Common myeloid progenitor, CD34-positive (primary cell): ENCODE results near the gene SLC6A7.
A peak's percentile ranks its signal among the peaks of the same experiment; 100 is the strongest.

ENCODE experiments used
- CTCF ChIA-PET: fragments of 350-600 bp; sonication (Branson Sonifier 250); formaldehyde crosslinking; loops from one replicate; lab custom pipeline; 2021; ENCODE audit warnings: antibody characterized with exemption; lab: Charles Lee
- POLR2A ChIA-PET: fragments of 350-600 bp; sonication (Branson Sonifier 250); formaldehyde crosslinking; loops from one replicate; lab custom pipeline; 2021; ENCODE audit warnings: antibody characterized with exemption; lab: Charles Lee
- DNase-seq, 3 donors: peaks; one replicate each; pipeline versions ENCODE4 v3.0.0 to v3.0.0-alpha.2; 2013
- H3K27ac ChIP-seq, 2 experiments: 1 replicate in 1 of 2; 2 replicates in 1 of 2; pipeline ENCODE4 v1.7.0; 2013; ENCODE audit warnings: inconsistent platforms in 2 of 2, low read length in 2 of 2, mild to moderate bottlenecking in 2 of 2, low read depth in 1 of 2, moderate library complexity in 1 of 2; ENCODE audit not compliant: severe bottlenecking in 2 of 2, insufficient read depth in 1 of 2, poor library complexity in 1 of 2
- H3K27me3 ChIP-seq, 5 experiments: replicated peaks in 2 of 5; 1 replicate in 3 of 5; 2 replicates in 2 of 5; pipeline versions ENCODE4 v1.6.1 to v1.7.0; 2013; ENCODE audit warnings: low read length in 4 of 5, mild to moderate bottlenecking in 2 of 5, moderate library complexity in 2 of 5, inconsistent platforms in 1 of 5; ENCODE audit not compliant: insufficient read depth in 5 of 5, control insufficient read depth in 4 of 5
- H3K36me3 ChIP-seq, 4 experiments: 1 replicate in 2 of 4; 2 replicates in 2 of 4; pipeline versions ENCODE4 v1.6.1 to v1.7.0; 2013; ENCODE audit warnings: low read length in 3 of 4, control low read depth in 1 of 4, mild to moderate bottlenecking in 1 of 4; ENCODE audit not compliant: control insufficient read depth in 4 of 4, insufficient read depth in 4 of 4
- H3K4me1 ChIP-seq, 4 experiments: 1 replicate in 3 of 4; 2 replicates in 1 of 4; pipeline versions ENCODE4 v1.6.1 to v1.7.1; 2013; ENCODE audit warnings: low read length in 3 of 4, mild to moderate bottlenecking in 3 of 4, control low read depth in 1 of 4, inconsistent platforms in 1 of 4, moderate library complexity in 1 of 4; ENCODE audit not compliant: control insufficient read depth in 4 of 4, insufficient read depth in 4 of 4; ENCODE audit errors: control extremely low read depth in 1 of 4
- H3K4me3 ChIP-seq, 7 experiments: 1 replicate in 4 of 7; 2 replicates in 3 of 7; pipeline versions ENCODE4 v1.5.1 to v1.7.0; 2013; ENCODE audit warnings: mild to moderate bottlenecking in 7 of 7, low read length in 6 of 7, moderate library complexity in 6 of 7, inconsistent platforms in 2 of 7, low read depth in 2 of 7, control low read depth in 1 of 7; ENCODE audit not compliant: insufficient read depth in 4 of 7, control insufficient read depth in 1 of 7; ENCODE audit errors: extremely low read depth in 1 of 7
- H3K9me3 ChIP-seq, 5 experiments: 1 replicate in 4 of 5; 2 replicates in 1 of 5; pipeline versions ENCODE4 v1.6.1 to v1.7.1; 2013; ENCODE audit warnings: low read length in 4 of 5, mild to moderate bottlenecking in 2 of 5, inconsistent platforms in 1 of 5, low read depth in 1 of 5, moderate library complexity in 1 of 5; ENCODE audit not compliant: control insufficient read depth in 4 of 5, insufficient read depth in 2 of 5; ENCODE audit errors: control extremely low read depth in 1 of 5
- WGBS: methylation state at CpG from one replicate; pipeline ENCODE4 v1.1.5; 2013; ENCODE audit not compliant: insufficient coverage; 5-methylcytosine and 5-hydroxymethylcytosine counted together

The SLC6A7 gene

GRCh38 chr5:150160448-150161081, 29.3 kb upstream of the SLC6A7 start:
- Histone ChIP-seq H3K27me3 (peaks cover 0 to 5% (median 3%) of the 10 kb centered on the region in 5 experiments), H3K4me1 (peaks cover 0 to 30% (median 11%) of the 10 kb centered on the region in 4 experiments), H3K9me3 (no peaks in the 10 kb centered on the region), H3K27ac (no peak overlapping the region), H3K36me3 (no peaks in the 10 kb centered on the region), H3K4me3 (no peak overlapping the region)
- DNase-seq = no peak
- 96% methylated on average over 3 of the region's 5 CpGs for WGBS
- ChIA-PET POLR2A (no interaction called here), CTCF (interaction anchor here (0.7 to 3.4 kb wide), 5 partner anchors 12 to 190 kb away, joined by 4 to 16 read pairs (median 5); no protein-coding TSS in a partner anchor)

GRCh38 chr5:150161242-150162141, 28.4 kb upstream of the SLC6A7 start:
- Histone ChIP-seq H3K36me3 (no peaks in the 10 kb centered on the region), H3K27ac (no peak overlapping the region), H3K4me1 (peaks cover 0 to 24% (median 4%) of the 10 kb centered on the region in 4 experiments), H3K27me3 (peaks cover 3 to 14% (median 8%) of the 10 kb centered on the region in 5 experiments), H3K9me3 (no peaks in the 10 kb centered on the region), H3K4me3 (no peak overlapping the region)
- ChIA-PET CTCF (interaction anchor here (0.6 to 3.4 kb wide), 13 partner anchors 11 to 297 kb away, joined by 3 to 16 read pairs (median 4); no protein-coding TSS in a partner anchor), POLR2A (no interaction called here)
- 71% methylated on average over 12 of the region's 14 CpGs for WGBS
- peak; percentile 48 to 69 (median 54) for DNase-seq

- ChIA-PET POLR2A (no interaction called here), CTCF (interaction anchor here (0.6 to 3.4 kb wide), 11 partner anchors 11 to 297 kb away, joined by 3 to 16 read pairs (median 5); no protein-coding TSS in a partner anchor)
- DNase-seq = no peak
- H3K4me1 ChIP-seq = peaks cover 0 to 24% (median 5%) of the 10 kb centered on the region in 4 experiments
- H3K9me3 ChIP-seq = no peaks in the 10 kb centered on the region
- H3K36me3 ChIP-seq = no peaks in the 10 kb centered on the region
- peaks cover 3 to 21% (median 8%) of the 10 kb centered on the region in 5 experiments for H3K27me3 ChIP-seq
- H3K27ac ChIP-seq = no peak overlapping the region
- 72% methylated on average over 3 of the region's 3 CpGs for WGBS
- no peak overlapping the region for H3K4me3 ChIP-seq
These were observed 27.7 kb upstream of the SLC6A7 start for GRCh38 chr5:150162142-150162513.

GRCh38 chr5:150163035-150163434, 26.8 kb upstream of the SLC6A7 start:
- no peaks in the 10 kb centered on the region for H3K9me3 ChIP-seq
- H3K27me3 ChIP-seq = peaks cover 3 to 30% (median 14%) of the 10 kb centered on the region in 5 experiments
- 78% methylated on average over 3 of the region's 3 CpGs for WGBS
- H3K36me3 ChIP-seq = no peaks in the 10 kb centered on the region
- ChIA-PET CTCF (interaction anchor here (1.0 to 3.4 kb wide), 9 partner anchors 10 to 72 kb away, joined by 3 to 16 read pairs (median 5); no protein-coding TSS in a partner anchor), POLR2A (no interaction called here)
- peaks cover 0 to 24% (median 8%) of the 10 kb centered on the region in 4 experiments for H3K4me1 ChIP-seq
- H3K27ac ChIP-seq = no peak overlapping the region
- no peak for DNase-seq
- no peak overlapping the region for H3K4me3 ChIP-seq

GRCh38 chr5:150163547-150164059, 26.3 kb upstream of the SLC6A7 start:
- 96% methylated on average over 9 of the region's 13 CpGs for WGBS
- H3K4me1 ChIP-seq = peaks cover 0 to 24% (median 8%) of the 10 kb centered on the region in 4 experiments
- no peak overlapping the region for H3K27ac ChIP-seq
- no peak overlapping the region for H3K4me3 ChIP-seq
- ChIA-PET CTCF (interaction anchor here (1.0 to 3.4 kb wide), 9 partner anchors 9 to 72 kb away, joined by 3 to 16 read pairs (median 5); no protein-coding TSS in a partner anchor), POLR2A (no interaction called here)
- DNase-seq = no peak
- peaks cover 3 to 35% (median 19%) of the 10 kb centered on the region in 5 experiments for H3K27me3 ChIP-seq
- H3K9me3 ChIP-seq = no peaks in the 10 kb centered on the region
- H3K36me3 ChIP-seq = no peaks in the 10 kb centered on the region

- Histone ChIP-seq H3K27me3 (peaks cover 3 to 43% (median 22%) of the 10 kb centered on the region in 5 experiments), H3K4me3 (no peak overlapping the region), H3K9me3 (no peaks in the 10 kb centered on the region), H3K4me1 (peaks cover 0 to 21% (median 8%) of the 10 kb centered on the region in 4 experiments), H3K27ac (no peak overlapping the region), H3K36me3 (no peaks in the 10 kb centered on the region)
- ChIA-PET POLR2A (interaction anchor here (0.7 kb wide), 1 partner anchor 142 kb away, joined by 3 read pairs; no protein-coding TSS in a partner anchor), CTCF (interaction anchor here (1.1 to 1.7 kb wide), 4 partner anchors 36 to 54 kb away, joined by 3 to 5 read pairs (median 4); no protein-coding TSS in a partner anchor)
- 84% methylated on average over 4 of the region's 6 CpGs for WGBS
- no peak for DNase-seq
These were observed 25.5 kb upstream of the SLC6A7 start for GRCh38 chr5:150164211-150164980.
